GM19043 (cell line): ENCODE measurements around the gene PDILT.

Experiments used
- ATAC-seq: cut with Tn5 transposase; IDR thresholded peaks from one replicate; pipeline ENCODE4 v1.9.1; 2021; ENCODE audit warnings: low read depth; ENCODE audit not compliant: unreplicated experiment

The PDILT gene

GRCh38 chr16:20372701-20373100 is 31.8 kb downstream of the PDILT start:
- no peak for ATAC-seq

- ATAC-seq, result no peak
Observed at GRCh38 chr16:20369452-20370054, 35.0 kb downstream of the PDILT start.

- no peak for ATAC-seq
Observed at GRCh38 chr16:20364051-20364450, 40.5 kb downstream of the PDILT start.

- no peak for ATAC-seq
Observed at GRCh38 chr16:20363191-20363590, 41.3 kb downstream of the PDILT start.

GRCh38 chr16:20359997-20360396 is 44.5 kb downstream of the PDILT start:
- no peak for ATAC-seq

GRCh38 chr16:20355114-20355782 is 49.3 kb downstream of the PDILT start:
- no peak for ATAC-seq

- ATAC-seq, result no peak
Observed at GRCh38 chr16:20353379-20353778, 51.2 kb downstream of the PDILT start.

GRCh38 chr16:20352615-20353014 is 51.9 kb downstream of the PDILT start, which contains the start of gene UMOD:
TSS of gene UMOD (minus strand) at chr16:20352715. CDS start at chr16:20350737, 1,978 bp downstream.
- no peak for ATAC-seq

GRCh38 chr16:20349615-20350014 is 54.9 kb downstream of the PDILT start:
- ATAC-seq, result no peak

GRCh38 chr16:20348365-20349185 is 56.0 kb downstream of the PDILT start:
- ATAC-seq, result no peak

GRCh38 chr16:20347666-20348364 is 56.7 kb downstream of the PDILT start:
- ATAC-seq, result no peak

GRCh38 chr16:20344611-20345010 is 59.9 kb downstream of the PDILT start:
- ATAC-seq, result no peak

GRCh38 chr16:20339744-20340143 is 64.8 kb downstream of the PDILT start:
- no peak for ATAC-seq

GRCh38 chr16:20336955-20337354 is 67.6 kb downstream of the PDILT start:
- ATAC-seq, result no peak

- no peak for ATAC-seq
Observed at GRCh38 chr16:20334396-20334795, 70.1 kb downstream of the PDILT start.

- no peak for ATAC-seq
Observed at GRCh38 chr16:20333120-20333519, 71.4 kb downstream of the PDILT start.

- no peak for ATAC-seq
Observed at GRCh38 chr16:20332411-20332810, 72.1 kb downstream of the PDILT start.

- no peak for ATAC-seq
Observed at GRCh38 chr16:20331635-20332034, 72.9 kb downstream of the PDILT start.

- ATAC-seq, result no peak
Observed at GRCh38 chr16:20329392-20330138, 75.0 kb downstream of the PDILT start.

- ATAC-seq, result no peak
Observed at GRCh38 chr16:20327444-20328041, 77.0 kb downstream of the PDILT start, which contains the start of gene GP2. TSS of gene GP2 (minus strand) at chr16:20327513. CDS start at chr16:20326431, 1,082 bp downstream.
